Activated CD8-positive, alpha-beta memory T cell treated with anti-CD3 and anti-CD28 coated beads, Interleukin-2, amount 50 U/mL, for 4 hours (primary cell): ENCODE data around the gene IRF2BPL.

ENCODE experiments used
- DNase-seq: peaks from one replicate; pipeline ENCODE4 v3.0.0-alpha.2; 2020

Gene IRF2BPL

GRCh38 chr14:77053046-77053841 is 24.7 kb upstream of the IRF2BPL start:
- DNase-seq, result peak; percentile 87

GRCh38 chr14:77052281-77053044 is 24.0 kb upstream of the IRF2BPL start:
- DNase-seq, result no peak

DNA sequence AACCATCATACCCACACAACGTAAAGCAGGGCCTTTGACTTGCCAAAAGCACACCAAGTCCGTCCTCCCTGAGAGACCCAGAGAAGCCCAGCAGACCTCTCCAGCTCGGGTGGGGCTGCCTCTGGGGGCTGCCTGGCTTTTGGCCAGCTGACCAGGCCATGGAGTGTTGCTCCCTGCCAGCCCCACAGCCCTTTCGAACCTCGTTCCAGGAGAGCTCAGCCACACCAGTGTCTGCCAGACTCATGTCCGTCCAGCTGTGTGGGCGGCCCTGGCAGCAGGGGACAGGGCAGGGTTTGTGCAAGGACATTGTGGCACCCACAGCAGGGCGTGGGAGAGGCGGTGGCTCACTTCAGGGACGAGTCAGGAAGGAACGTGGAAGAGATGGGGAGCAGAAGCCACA is 22.6 kb upstream of the IRF2BPL start:
- no peak for DNase-seq

GRCh38 chr14:77046721-77047120 is 18.2 kb upstream of the IRF2BPL start:
- no peak for DNase-seq

DNA sequence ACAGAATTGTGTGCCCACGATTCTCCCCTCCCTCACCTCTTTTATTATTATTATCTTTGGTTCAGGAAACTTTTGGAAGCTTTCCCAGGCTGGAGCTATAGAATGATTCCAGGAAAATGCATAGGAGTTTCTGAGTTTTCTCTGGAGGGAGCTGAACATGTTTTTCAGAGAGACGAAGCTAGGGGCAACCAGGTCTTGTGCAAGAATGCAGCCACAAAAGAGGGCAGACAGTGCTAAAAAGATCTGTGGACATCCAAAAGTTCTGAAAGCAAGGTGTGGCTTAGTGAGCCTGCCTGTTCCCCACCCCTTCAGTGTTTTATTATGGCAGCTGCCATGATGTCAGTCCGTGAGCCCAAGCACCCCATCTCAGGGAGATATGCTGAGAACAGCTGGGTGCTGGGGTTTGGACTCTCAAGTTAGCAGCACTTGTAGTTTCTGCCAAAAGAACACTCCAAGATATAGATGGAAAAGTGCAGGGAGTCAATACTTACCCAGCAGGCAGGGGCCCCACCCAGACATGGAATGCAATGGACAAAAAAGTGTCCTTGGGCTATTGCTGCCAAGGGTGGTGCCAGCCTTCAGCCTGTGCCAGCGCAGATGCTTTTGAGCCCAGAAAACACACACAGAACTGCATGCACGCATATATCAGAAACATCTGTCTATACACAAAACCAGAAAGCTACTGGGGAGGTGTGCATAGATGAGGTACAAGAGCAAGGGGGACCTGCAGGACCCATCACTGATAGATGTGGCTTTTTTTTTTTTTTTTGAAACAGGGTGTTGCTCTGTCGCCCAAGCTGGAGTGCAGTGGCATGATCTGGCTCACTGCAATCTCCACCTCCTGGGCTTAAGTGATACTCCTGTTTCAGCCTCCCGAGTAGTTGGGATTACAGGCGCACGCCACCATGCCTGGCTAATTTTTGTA is 17.0 kb upstream of the IRF2BPL start:
- DNase-seq, result no peak

DNA sequence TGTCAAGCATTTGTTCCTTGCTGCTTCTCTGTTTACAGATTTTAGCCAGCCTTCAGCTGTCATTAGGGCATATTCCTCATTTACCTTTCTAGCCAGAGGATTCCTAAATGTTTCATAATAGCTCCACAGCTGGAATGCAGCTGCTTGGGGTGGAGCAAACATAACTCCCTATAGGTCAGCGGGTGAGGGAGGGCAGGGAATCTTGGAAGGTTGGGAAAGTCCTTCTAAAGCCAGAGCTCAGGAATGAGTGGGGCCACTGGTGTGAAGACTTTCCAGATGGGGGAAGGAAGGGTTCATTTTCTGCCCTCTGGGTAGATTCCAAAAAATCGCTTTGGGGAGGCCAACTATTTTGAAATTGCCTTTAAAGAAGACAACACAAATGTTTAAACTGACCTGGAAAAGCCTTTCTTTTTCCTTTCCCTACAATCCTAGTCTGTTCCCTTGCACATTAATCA is 16.3 kb upstream of the IRF2BPL start:
- no peak for DNase-seq

DNA sequence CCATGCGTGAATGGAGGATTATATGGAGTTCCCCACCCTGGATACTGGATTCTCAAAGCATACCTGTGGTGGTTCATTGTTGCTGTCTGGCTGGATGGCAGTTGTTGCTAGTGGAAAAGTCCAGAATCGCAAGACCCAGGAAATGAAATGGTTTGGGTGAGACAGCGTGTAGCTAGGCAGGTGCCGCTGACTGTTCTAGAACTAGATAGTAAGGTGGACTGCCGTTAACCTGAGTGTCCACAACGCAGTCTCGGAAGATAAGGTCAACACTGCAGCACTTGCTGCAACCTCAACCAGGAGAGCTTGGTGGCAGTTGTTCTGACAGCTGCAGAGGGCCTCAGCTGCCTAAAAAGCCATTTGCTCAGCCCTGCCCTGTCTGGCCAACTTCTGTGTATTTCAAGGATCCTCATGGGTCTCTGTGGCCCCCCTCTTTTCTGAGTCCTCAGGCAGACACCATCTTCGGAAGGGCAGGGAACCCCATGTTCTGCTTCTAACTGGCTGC is 15.5 kb upstream of the IRF2BPL start:
- no peak for DNase-seq

DNA sequence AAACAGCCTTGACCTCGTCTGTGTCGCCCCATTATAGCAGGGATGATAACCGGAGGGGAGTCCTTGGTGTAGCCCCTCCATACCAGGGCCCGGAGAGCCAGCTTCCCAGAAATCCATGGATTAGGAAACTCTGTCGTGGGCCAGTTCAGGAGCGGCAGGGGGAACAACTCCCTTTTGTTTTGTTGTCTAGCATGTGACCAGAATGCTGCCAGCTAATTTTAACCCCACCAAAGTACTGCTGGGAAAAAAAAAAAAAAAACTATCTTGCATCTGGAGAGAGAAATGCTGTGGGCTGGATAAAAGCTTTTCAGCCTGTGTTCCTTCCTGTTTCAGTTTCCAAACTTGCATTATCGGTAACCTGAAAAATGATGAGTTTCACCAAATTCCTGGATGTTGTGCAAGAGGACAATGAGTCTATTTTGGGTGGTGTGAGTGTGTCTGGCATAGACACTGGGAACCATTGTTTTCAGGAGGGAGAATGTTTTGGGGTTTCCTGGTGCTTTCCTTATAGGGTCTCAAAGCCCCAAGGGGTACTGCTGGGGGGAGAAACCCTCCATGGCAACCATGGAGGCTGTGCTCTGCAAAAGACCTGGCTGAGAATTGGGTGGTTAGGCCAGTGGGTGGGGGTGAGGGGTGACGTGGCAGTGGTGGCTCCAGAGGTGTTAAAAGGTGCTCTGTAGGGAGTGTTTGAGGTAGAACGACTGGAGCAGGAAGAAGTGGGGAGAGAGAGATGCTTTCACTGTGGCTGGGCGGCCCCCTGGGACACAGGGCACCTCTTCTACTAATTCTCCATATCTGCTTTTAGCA is 14.9 kb upstream of the IRF2BPL start:
- peak; percentile 55 for DNase-seq

DNA sequence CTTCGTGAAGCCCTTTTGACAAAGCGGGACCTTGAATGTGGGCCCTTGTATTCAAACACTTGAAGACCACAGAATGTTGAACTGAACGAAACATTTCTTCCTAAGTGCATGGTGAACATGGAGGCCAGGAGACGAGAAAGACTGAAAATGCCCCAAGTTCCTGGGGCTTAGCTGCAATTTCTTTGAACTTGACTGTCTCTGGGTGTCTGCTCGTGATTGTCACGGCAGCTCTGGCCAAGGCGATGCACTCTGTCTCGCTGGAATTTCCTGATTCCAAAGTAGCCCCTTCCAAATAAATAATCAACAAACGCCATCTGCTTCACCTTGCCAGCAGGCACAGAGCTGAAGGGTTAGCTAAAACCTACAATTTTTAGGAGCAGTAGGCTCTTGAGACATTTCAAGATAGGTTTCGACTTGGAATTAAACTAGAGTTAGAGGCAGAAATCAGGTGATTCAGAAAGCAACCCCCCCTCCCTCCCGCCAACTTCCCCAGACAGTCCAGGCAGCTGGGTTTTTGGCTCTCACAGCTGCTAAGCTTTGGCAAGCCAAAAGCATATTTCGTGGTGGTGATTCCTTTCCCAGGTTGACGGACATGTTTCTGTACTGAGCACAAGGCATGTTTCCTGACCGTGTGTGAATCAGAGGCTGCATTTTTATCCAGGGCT is 13.5 kb upstream of the IRF2BPL start:
- DNase-seq, result no peak

DNA sequence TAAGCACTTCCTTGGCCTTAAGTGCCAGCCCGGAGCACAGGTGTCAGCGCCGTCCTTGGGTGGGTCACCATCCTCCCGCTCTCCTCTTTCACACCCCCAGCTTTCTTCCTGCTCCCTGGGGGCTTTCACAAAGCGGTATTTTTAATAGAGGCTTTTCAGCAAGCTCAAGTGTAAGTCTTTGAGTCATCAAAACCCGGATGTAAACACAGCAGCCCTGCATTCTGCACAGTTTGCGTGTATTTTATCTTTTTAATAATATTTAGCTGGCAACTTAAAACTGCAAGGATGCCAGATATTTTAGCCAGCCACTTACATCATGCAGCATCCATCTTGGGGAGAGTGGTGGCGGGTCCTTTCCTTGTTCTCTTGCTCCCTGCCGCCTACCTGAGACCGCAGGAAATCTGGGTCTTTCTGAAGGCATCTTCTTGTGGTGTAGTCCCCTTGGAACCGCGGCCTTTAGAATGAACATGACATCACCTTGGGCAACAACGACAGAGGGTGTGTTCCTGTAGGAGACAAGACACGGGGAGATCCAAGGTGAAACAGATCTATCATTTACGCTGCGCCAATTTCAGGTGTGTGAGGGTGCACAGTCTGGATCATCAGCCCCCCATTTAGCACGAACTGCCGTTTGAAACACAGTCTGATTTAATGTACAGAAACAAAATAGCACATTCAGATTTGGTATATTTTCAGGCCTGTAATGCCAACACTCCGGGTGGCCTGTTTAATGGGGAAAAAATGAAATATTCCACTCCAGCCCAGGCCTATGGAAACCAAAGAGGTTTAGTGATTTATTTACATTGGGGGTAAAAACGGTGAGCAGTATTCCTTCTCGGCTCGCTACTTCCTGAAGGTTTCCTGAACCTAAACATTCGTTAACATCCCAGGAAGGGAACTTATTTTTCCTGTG is 12.5 kb upstream of the IRF2BPL start:
- no peak for DNase-seq

DNA sequence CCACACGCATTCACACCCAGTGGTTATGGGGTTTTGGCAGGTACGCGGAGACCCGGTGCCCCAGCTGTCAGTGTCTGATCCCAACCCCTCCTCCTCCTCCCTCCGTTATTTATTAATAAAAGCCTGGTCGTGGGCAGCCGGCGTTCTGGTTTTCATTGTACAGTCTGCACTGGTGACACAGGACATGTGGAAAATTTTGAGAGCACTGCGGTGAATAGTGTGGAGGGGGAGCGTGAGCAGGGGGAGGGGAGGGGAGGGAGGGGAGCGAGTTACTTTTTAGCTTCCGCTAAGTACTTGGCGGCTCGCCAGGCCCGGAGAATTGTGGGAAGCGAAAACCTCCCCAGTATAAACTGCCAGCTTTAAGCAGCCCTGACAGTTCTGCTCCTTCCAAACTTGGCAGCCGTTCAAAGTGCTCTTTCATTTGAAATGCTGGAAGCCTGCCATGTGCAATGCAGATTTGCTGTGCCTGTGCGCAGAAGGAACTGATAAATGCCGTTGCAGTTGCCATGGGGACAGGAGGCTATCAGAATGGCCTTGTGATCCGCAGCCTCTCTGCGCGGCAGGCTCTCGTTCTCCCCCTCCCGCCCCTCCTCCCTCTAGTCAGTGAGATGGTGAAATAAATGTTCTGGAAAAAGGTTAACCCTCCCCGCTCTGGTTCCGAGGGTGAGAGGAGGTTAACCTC is 11.7 kb upstream of the IRF2BPL start:
- peak; percentile 96 for DNase-seq

DNA sequence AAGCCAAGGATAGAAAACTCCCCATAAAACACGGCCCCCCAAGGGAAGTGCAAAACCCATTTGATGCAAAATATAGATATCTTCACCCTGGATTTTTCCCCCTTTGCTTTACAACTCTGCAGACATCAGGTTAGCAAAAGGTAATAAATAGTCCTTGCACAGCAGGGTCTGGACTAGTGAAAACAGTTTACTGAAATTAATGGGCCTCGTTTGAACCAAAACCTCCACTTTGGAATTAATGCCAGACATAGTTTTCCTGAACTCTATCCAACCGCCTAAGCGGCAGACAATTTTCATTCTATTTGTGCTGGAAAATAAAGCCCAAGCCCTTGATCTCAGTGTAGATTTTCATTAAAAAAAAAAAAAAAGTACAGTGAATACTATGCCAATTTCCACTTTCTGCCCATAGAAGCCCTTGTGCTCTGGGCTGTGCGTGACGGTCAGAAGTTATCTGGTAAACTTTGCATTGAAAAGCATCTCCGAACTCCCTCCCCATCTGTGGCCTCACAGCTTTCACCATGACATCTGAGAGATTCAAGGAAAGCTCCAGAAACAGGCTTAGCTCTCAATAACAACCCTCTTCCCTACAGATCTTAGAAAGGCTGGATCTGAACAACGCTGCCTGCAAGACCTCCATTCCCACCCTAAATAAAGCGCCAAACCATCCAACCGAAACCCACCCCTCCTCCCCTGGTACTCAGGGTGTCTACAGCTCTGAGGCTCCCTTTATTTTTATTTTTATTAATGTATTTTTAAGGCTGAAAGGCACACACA is 11.0 kb upstream of the IRF2BPL start:
- no peak for DNase-seq

DNA sequence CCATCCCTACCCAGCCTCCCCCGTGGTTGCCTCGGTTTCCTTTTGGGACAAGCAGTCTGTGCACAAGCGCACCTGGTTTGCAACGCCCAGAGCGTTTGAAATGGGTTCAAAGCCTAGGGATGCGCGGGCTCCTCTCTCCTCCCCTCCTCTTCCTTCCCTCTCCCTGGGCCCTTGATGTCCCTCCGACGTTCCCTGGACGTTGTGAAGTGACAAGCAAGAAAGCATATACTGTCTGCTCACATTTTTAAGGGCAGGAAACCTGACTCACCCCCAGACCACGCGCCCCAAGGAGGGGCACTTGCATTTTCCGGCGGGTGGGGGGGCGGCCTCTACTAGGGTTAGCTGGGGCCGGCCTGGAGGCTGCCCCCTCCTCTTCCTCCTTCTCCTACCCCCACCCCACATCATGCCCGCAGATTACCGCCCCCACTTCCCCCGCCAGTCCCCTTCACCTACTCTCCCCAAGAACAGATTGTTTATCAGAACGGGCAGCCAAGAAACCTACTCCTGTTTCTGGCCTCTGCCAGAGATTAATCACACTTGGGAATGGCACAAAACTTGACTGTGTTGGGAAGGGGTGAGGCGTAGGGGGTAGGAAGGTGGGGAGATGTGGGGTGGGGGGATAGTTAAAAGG is 9.5 kb upstream of the IRF2BPL start:
- peak; percentile 74 for DNase-seq

DNA sequence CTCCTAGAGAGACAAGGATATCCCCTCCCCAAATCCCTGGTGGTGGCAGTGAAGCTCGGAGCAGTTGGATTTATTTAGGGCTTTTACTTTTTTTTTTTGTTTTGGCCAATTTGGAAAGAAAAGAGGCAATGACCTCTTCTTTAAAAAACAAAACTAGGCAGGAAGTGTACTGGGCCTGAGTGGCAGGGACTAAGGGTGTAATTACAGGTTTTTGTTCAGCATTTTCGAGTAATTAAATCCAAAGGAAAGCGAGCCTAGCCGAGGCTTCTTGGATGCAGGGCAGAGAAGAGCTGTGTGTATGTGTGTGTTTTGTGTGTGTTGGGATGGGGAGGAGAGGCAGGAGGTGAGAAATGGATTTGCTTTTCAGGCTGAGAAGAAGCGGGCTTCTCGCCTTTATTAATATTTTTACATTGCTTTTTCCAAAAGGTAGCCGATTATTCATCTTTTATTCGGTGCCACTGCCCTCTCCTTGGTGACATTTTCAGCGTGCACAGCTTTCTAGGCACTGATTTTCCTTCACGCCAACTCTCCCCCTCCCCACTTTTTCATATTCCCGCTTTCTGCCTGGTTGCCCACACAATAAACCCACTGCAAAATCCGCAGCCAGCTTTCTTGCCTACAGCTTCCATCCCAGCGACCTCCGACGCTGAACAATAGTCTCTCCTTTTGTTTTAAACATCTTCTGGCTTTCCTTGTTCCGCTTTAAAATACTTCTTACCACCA is 8.9 kb upstream of the IRF2BPL start:
- DNase-seq, result no peak

GRCh38 chr14:77036484-77037214 is 8.1 kb upstream of the IRF2BPL start:
- DNase-seq, result no peak

DNA sequence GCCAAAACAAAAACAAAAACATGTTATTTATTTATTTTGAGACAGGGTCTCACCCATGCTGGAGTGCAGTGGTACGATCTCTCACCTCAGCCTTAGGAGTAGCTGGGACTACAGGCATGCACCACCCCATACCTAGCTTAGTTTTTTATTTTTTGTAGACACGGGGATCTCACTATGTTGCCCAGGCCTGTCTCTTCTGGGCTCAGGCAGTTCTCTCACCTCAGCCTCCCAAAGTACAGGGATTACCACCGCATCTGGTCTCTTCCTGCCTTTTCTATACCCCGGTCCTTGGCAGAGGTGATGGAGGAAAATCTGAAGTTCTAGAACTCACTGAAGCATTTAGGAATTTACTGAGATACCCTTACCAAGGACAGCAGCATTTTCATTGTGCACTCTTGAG is 6.8 kb upstream of the IRF2BPL start:
- DNase-seq, result no peak
